PC-9 (cell line): Measurements from ENCODE around the gene SCN1A. TPM values are rescaled to one million over a fixed set of nuclear protein-coding genes. Genes with fewer than 3 reads are reported as not detected.

Experiments used
- BruUV-seq: library from RNA; stranded (reverse); fragments of 400-500 nt; replicated peaks from 2 replicates; lab custom pipeline; 2021; lab: Mats Ljungman, UMichigan
- CTCF ChIA-PET: fragments of 300-600 bp; sonication (Branson Sonifier 250); formaldehyde crosslinking; loops from one replicate; lab custom pipeline; 2022; ENCODE audit warnings: antibody characterized with exemption; lab: Charles Lee
- POLR2A ChIA-PET: fragments of 300-600 bp; sonication (Branson Sonifier 250); formaldehyde crosslinking; loops from one replicate; lab custom pipeline; 2022; ENCODE audit warnings: antibody characterized with exemption; ENCODE audit not compliant: unreplicated experiment; lab: Charles Lee
- DNase-seq, 2 experiments: peaks; one replicate each; pipeline versions ENCODE4 v3.0.0 to v3.0.0-alpha.2; 2015 to 2022; ENCODE audit warnings: mixed read lengths in 1 of 2
- H2AFZ ChIP-seq: fragments of 200-600 bp; sonication (generic); 2 replicates; pipeline ENCODE4 v1.8.1; 2017; ENCODE audit warnings: antibody characterized with exemption
- H3F3A ChIP-seq: fragments of 200-600 bp; sonication (generic); 2 replicates; pipeline ENCODE4 v1.8.1; 2017; ENCODE audit warnings: antibody characterized with exemption, mild to moderate bottlenecking, low read depth; ENCODE audit not compliant: insufficient read depth
- H3K27ac ChIP-seq: fragments of 200-600 bp; sonication (generic); 2 replicates; pipeline ENCODE4 v1.6.1; 2016; ENCODE audit warnings: mixed run types
- H3K27me3 ChIP-seq: fragments of 200-600 bp; sonication (generic); 2 replicates; pipeline ENCODE4 v1.6.1; 2016; ENCODE audit warnings: low read depth, mixed run types; ENCODE audit not compliant: insufficient read depth
- H3K36me3 ChIP-seq: fragments of 200-600 bp; sonication (generic); 2 replicates; pipeline ENCODE4 v1.6.1; 2016; ENCODE audit warnings: low read depth, mixed run types
- H3K4me1 ChIP-seq: fragments of 200-600 bp; sonication (generic); replicated peaks from 2 replicates; pipeline ENCODE4 v1.6.1; 2016; ENCODE audit warnings: mixed run types; ENCODE audit not compliant: insufficient read depth
- H3K4me2 ChIP-seq: fragments of 200-600 bp; sonication (generic); 2 replicates; pipeline ENCODE4 v1.6.1; 2017; ENCODE audit warnings: mixed run types
- H3K4me3 ChIP-seq: fragments of 200-600 bp; sonication (generic); 2 replicates; pipeline ENCODE4 v1.6.1; 2016; ENCODE audit warnings: mixed run types
- H3K79me2 ChIP-seq: fragments of 200-600 bp; sonication (generic); 2 replicates; pipeline ENCODE4 v1.6.1; 2017; ENCODE audit warnings: low read depth, mixed run types
- H3K9me2 ChIP-seq: fragments of 200-600 bp; sonication (generic); 2 replicates; pipeline ENCODE4 v1.8.1; 2017; ENCODE audit warnings: mild to moderate bottlenecking; ENCODE audit not compliant: insufficient read depth
- H3K9me3 ChIP-seq: fragments of 200-600 bp; sonication (generic); 2 replicates; pipeline ENCODE4 v1.8.1; 2016; ENCODE audit warnings: low read depth; ENCODE audit not compliant: insufficient read depth
- H4K20me1 ChIP-seq: fragments of 200-600 bp; sonication (generic); 2 replicates; pipeline ENCODE4 v1.8.1; 2017; ENCODE audit not compliant: insufficient read depth
- EZH2 ChIP-seq: fragments of 200-600 bp; sonication (generic); IDR thresholded peaks from 2 replicates; pipeline ENCODE4 v1.8.0; 2017; ENCODE audit warnings: antibody characterized with exemption, low read depth
- intact Hi-C: fragments of 100-400 bp; cut with micrococcal nuclease; formaldehyde crosslinking; loops from one replicate; pipeline ENCODE4 v1.10.0; 2022; ENCODE audit not compliant: unreplicated experiment
- total RNA-seq: library from RNA; stranded (reverse); gene quantifications from 2 replicates; pipeline ENCODE4 v1.2.3, GENCODE V29; 2021
- TF ChIP-seq, protein P1 (sequence below): fragments of 200-600 bp; sonication (generic); conservative IDR thresholded peaks from 2 replicates; pipeline ENCODE4 v1.6.1; 2017; ENCODE audit warnings: mixed run types, antibody characterized with exemption, mild to moderate bottlenecking, moderate library complexity

Gene SCN1A
- total RNA-seq, 1 experiment from 2014 or later, result not detected

DNA sequence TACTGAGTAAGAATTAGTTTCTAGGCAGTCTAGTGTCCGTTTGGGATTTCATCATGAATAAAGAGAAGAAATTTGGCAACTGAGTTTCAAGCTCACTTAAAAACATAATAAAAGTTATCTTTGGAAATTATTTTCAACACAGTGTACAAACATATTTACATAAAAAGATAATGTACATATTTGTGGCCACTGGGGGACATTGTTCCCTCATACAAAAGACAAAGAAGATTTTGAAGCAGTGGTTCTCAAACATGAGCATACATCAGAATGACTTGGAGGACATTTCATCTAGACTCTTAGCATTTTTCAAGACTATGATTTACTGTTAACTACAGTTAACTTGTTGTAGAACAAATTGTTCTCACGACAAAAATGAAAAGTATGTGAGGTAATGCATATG lies 158.6 kb downstream of the SCN1A start:
- no peaks in the 10 kb centered on the region for H3K36me3 ChIP-seq
- H3K4me2 ChIP-seq, result no peak overlapping the region
- DNase-seq, result no peak
- POLR2A ChIA-PET, result no interaction called here
- no peak overlapping the region for H3K27ac ChIP-seq
- intact Hi-C loops, result no loop called here
- H3K4me1 ChIP-seq, result peaks cover 6% of the 10 kb centered on the region; the same call in 1 of the 2 replicates
- no peak for TF ChIP-seq EZH2
- TF ChIP-seq, protein P1, sequence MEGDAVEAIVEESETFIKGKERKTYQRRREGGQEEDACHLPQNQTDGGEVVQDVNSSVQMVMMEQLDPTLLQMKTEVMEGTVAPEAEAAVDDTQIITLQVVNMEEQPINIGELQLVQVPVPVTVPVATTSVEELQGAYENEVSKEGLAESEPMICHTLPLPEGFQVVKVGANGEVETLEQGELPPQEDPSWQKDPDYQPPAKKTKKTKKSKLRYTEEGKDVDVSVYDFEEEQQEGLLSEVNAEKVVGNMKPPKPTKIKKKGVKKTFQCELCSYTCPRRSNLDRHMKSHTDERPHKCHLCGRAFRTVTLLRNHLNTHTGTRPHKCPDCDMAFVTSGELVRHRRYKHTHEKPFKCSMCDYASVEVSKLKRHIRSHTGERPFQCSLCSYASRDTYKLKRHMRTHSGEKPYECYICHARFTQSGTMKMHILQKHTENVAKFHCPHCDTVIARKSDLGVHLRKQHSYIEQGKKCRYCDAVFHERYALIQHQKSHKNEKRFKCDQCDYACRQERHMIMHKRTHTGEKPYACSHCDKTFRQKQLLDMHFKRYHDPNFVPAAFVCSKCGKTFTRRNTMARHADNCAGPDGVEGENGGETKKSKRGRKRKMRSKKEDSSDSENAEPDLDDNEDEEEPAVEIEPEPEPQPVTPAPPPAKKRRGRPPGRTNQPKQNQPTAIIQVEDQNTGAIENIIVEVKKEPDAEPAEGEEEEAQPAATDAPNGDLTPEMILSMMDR, result no peak
- H4K20me1 ChIP-seq, result no peaks in the 10 kb centered on the region
- no TSS peak for BruUV-seq
- no peaks in the 10 kb centered on the region for H3K9me2 ChIP-seq
- no peak overlapping the region for H3K4me3 ChIP-seq
- H3K9me3 ChIP-seq, result no peaks in the 10 kb centered on the region
- no peaks in the 10 kb centered on the region for H3K79me2 ChIP-seq
- H3F3A ChIP-seq, result no peaks in the 10 kb centered on the region
- H3K27me3 ChIP-seq, result no peaks in the 10 kb centered on the region
- H2AFZ ChIP-seq, result no peak overlapping the region
- CTCF ChIA-PET, result no interaction called here

- intact Hi-C loops, result no loop called here
- H3K4me2 ChIP-seq, result no peak overlapping the region
- no peaks in the 10 kb centered on the region for H3K79me2 ChIP-seq
- no peaks in the 10 kb centered on the region for H3F3A ChIP-seq
- H4K20me1 ChIP-seq, result no peaks in the 10 kb centered on the region
- no peak for DNase-seq
- no peak overlapping the region for H2AFZ ChIP-seq
- H3K27ac ChIP-seq, result no peak overlapping the region
- ChIA-PET CTCF (no interaction called here), POLR2A (no interaction called here)
- no peak overlapping the region for H3K4me3 ChIP-seq
- no peak for TF ChIP-seq EZH2
- TF ChIP-seq, protein P1, result no peak
- no peaks in the 10 kb centered on the region for H3K9me3 ChIP-seq
- H3K4me1 ChIP-seq, result peaks cover 1% of the 10 kb centered on the region; the same call in 1 of the 2 replicates
- no peaks in the 10 kb centered on the region for H3K36me3 ChIP-seq
- BruUV-seq, result no TSS peak
- no peaks in the 10 kb centered on the region for H3K9me2 ChIP-seq
- H3K27me3 ChIP-seq, result no peaks in the 10 kb centered on the region
These were observed 160.1 kb downstream of the SCN1A start for GRCh38 chr2:165967746-165968145.

DNA sequence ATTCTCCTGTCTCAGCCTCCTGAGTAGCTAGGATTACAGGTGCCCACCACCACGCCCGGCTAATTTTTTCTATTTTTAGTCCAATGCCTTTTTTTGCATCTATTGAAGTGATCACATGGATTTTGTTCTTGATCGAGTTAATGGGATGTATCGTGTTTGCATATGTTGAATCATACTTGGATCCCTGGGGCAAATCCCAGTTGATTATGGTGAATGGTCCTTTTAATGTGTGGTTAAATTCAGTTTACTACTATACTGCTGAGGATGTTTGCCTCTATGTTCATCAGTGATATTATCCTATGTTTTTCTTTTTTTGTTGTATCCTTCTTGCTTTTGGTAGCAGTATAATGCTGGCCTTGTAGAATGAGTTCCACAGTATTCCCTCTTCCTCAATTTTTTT lies 166.0 kb downstream of the SCN1A start:
- ChIA-PET CTCF (no interaction called here), POLR2A (no interaction called here)
- BruUV-seq, result no TSS peak
- Histone ChIP-seq H2AFZ (no peak overlapping the region), H3K27ac (no peak overlapping the region), H3K79me2 (no peaks in the 10 kb centered on the region), H3K36me3 (no peaks in the 10 kb centered on the region), H3F3A (no peaks in the 10 kb centered on the region), H3K9me3 (no peaks in the 10 kb centered on the region), H3K4me2 (no peak overlapping the region), H3K4me3 (no peak overlapping the region), H3K4me1 (no peaks in the 10 kb centered on the region), H3K9me2 (no peaks in the 10 kb centered on the region), H4K20me1 (no peaks in the 10 kb centered on the region), H3K27me3 (no peaks in the 10 kb centered on the region)
- TF ChIP-seq, protein P1, result no peak
- no peak for TF ChIP-seq EZH2
- intact Hi-C loops, result no loop called here
- DNase-seq, result no peak
